Measurements from ENCODE around the gene PPP2R3A.
"Not testable (repeated sequence)": the region's sequence is repeated elsewhere in the genome, so short reads cannot be mapped to it uniquely, and the experiment has no call there.

The PPP2R3A gene

GRCh38 chr3:135965506-135966270 lies at the start of gene PPP2R3A:
TSS of gene PPP2R3A (plus strand) at chr3:135965728. CDS start at chr3:136001499, 35,771 bp downstream.
- DNase-seq: peak; percentile 55

GRCh38 chr3:135916310-135916709 lies 49.2 kb upstream of the PPP2R3A start:
- no peak for DNase-seq

- no peak for DNase-seq
Observed at GRCh38 chr3:135917076-135917475, 48.5 kb upstream of the PPP2R3A start.

- DNase-seq: no peak
Observed at GRCh38 chr3:135917927-135918597, 47.5 kb upstream of the PPP2R3A start.

- no peak for DNase-seq
Observed at GRCh38 chr3:135918600-135918999, 46.9 kb upstream of the PPP2R3A start.

- no peak for DNase-seq
Observed at GRCh38 chr3:135920275-135920674, 45.3 kb upstream of the PPP2R3A start.

GRCh38 chr3:135922903-135923250 lies 42.7 kb upstream of the PPP2R3A start:
- no peak for DNase-seq

GRCh38 chr3:135924506-135924905 lies 41.0 kb upstream of the PPP2R3A start:
- no peak for DNase-seq

GRCh38 chr3:135926664-135927063 lies 38.9 kb upstream of the PPP2R3A start:
- no peak for DNase-seq

- no peak for DNase-seq
Observed at GRCh38 chr3:135927155-135927554, 38.4 kb upstream of the PPP2R3A start.

- no peak for DNase-seq
Observed at GRCh38 chr3:135929670-135930069, 35.9 kb upstream of the PPP2R3A start.

GRCh38 chr3:135930255-135930654 lies 35.3 kb upstream of the PPP2R3A start:
- DNase-seq: no peak

- DNase-seq: not testable (repeated sequence)
Observed at GRCh38 chr3:135935171-135935570, 30.4 kb upstream of the PPP2R3A start.

- DNase-seq: not testable (repeated sequence)
Observed at GRCh38 chr3:135937766-135938165, 27.8 kb upstream of the PPP2R3A start.

GRCh38 chr3:135944831-135945230 lies 20.7 kb upstream of the PPP2R3A start:
- no peak for DNase-seq

- DNase-seq: no peak
Observed at GRCh38 chr3:135950941-135951340, 14.6 kb upstream of the PPP2R3A start.

- no peak for DNase-seq
Observed at GRCh38 chr3:135964160-135964955, 1.2 kb upstream of the PPP2R3A start.

GRCh38 chr3:135965129-135965505 lies 411 bp upstream of the PPP2R3A start:
- no peak for DNase-seq

GRCh38 chr3:135966271-135966961 lies 888 bp downstream of the PPP2R3A start:
- no peak for DNase-seq

GRCh38 chr3:135966962-135967274 lies 1.4 kb downstream of the PPP2R3A start:
- DNase-seq: no peak

GRCh38 chr3:135967867-135968266 lies 2.3 kb downstream of the PPP2R3A start:
- no peak for DNase-seq

- no peak for DNase-seq
Observed at GRCh38 chr3:135970506-135971116, 5.1 kb downstream of the PPP2R3A start.

- DNase-seq: no peak
Observed at GRCh38 chr3:135973841-135974240, 8.3 kb downstream of the PPP2R3A start.

All from NCI-H526 treated with DMSO at 0.1 percent for 48 hours (cell line).